H1 (cell line): ENCODE data around the gene JAKMIP2. TPM values are rescaled to one million over a fixed set of nuclear protein-coding genes. Genes with fewer than 3 reads are reported as not detected.

Experiments used
- CTCF ChIA-PET: fragments of 300-600 bp; sonication (Branson Sonifier 250); formaldehyde crosslinking; loops from one replicate; lab custom pipeline; 2021; ENCODE audit not compliant: partially characterized antibody; lab: Charles Lee
- POLR2A ChIA-PET: fragments of 300-600 bp; sonication (Branson Sonifier 250); formaldehyde crosslinking; loops from one replicate; lab custom pipeline; 2021; ENCODE audit warnings: inconsistent platforms; ENCODE audit not compliant: partially characterized antibody; lab: Charles Lee
- DNase-seq, 2 experiments: peaks; one replicate each; pipeline versions ENCODE4 v3.0.0 to v3.0.0-alpha.2; 2010 to 2022; ENCODE audit warnings: low spot score in 2 of 2, low read depth in 1 of 2, mixed read lengths in 1 of 2
- FAIRE-seq: peaks from 2 replicates; lab custom pipeline; 2011; peaks lifted over from hg19 to GRCh38; lab: Jason Lieb, UNC
- H2AFZ ChIP-seq: 2 replicates; pipeline ENCODE4 v1.8.1; 2012; ENCODE audit warnings: low read length, inconsistent platforms
- H2AK5ac ChIP-seq: 2 replicates; pipeline ENCODE4 v1.6.1; 2013; ENCODE audit warnings: low read depth, low read length
- H2BK120ac ChIP-seq: replicated peaks from 2 replicates; pipeline ENCODE3; 2013; ENCODE audit warnings: low read depth, low read length, inconsistent platforms
- H2BK12ac ChIP-seq: 2 replicates; pipeline ENCODE4 v1.6.1; 2013; ENCODE audit warnings: low read depth, low read length
- H2BK15ac ChIP-seq: 2 replicates; pipeline ENCODE4 v1.6.1; 2013; ENCODE audit warnings: low read length
- H2BK20ac ChIP-seq: 2 replicates; pipeline ENCODE4 v1.6.1; 2013; ENCODE audit warnings: low read length
- H2BK5ac ChIP-seq: 2 replicates; pipeline ENCODE4 v1.6.1; 2013; ENCODE audit warnings: low read depth, low read length
- H3K14ac ChIP-seq: 2 replicates; pipeline ENCODE4 v1.6.1; 2013; ENCODE audit warnings: inconsistent platforms; ENCODE audit not compliant: insufficient read length
- H3K18ac ChIP-seq: 2 replicates; pipeline ENCODE4 v1.6.1; 2013; ENCODE audit warnings: low read length; ENCODE audit errors: extremely low read depth
- H3K23ac ChIP-seq: 2 replicates; pipeline ENCODE4 v1.6.1; 2013; ENCODE audit warnings: inconsistent platforms; ENCODE audit not compliant: insufficient read length
- H3K23me2 ChIP-seq: 2 replicates; pipeline ENCODE4 v1.6.1; 2013; ENCODE audit warnings: low read depth, low read length
- H3K27ac ChIP-seq: 2 replicates; pipeline ENCODE4 v1.6.1; 2011; ENCODE audit warnings: low read depth, low read length, inconsistent platforms
- H3K27me3 ChIP-seq, 4 experiments: replicated peaks in 1 of 4; 1 replicate in 1 of 4; 2 replicates in 3 of 4; pipeline versions ENCODE4 v1.6.1 to v1.8.1; 2011 to 2013; ENCODE audit warnings: low read length in 3 of 4, mild to moderate bottlenecking in 3 of 4, inconsistent platforms in 2 of 4, mixed read lengths in 2 of 4, moderate library complexity in 1 of 4; ENCODE audit not compliant: control insufficient read depth in 3 of 4, insufficient read depth in 3 of 4; ENCODE audit errors: extremely low read depth in 1 of 4
- H3K36me3 ChIP-seq, 4 experiments: 2 replicates each; pipeline versions ENCODE4 v1.6.1 to v1.8.1; 2011 to 2013; ENCODE audit warnings: mild to moderate bottlenecking in 4 of 4, low read length in 3 of 4, moderate library complexity in 2 of 4, control low read depth in 1 of 4, inconsistent platforms in 1 of 4; ENCODE audit not compliant: insufficient read depth in 4 of 4, control insufficient read depth in 2 of 4
- H3K4ac ChIP-seq: replicated peaks from 2 replicates; pipeline ENCODE3; 2013; ENCODE audit warnings: low read length, low read depth, mixed read lengths, inconsistent platforms; ENCODE audit not compliant: insufficient read length
- H3K4me1 ChIP-seq, 4 experiments: replicated peaks in 1 of 4; 1 replicate in 1 of 4; 2 replicates in 3 of 4; pipeline versions ENCODE4 v1.6.1 to v1.8.1; 2011 to 2013; ENCODE audit warnings: low read length in 3 of 4, inconsistent platforms in 2 of 4, mixed read lengths in 1 of 4; ENCODE audit not compliant: insufficient read depth in 4 of 4, control insufficient read depth in 3 of 4
- H3K4me2 ChIP-seq, 2 experiments: 2 replicates each; pipeline versions ENCODE4 v1.6.1 to v1.8.1; 2011 to 2013; ENCODE audit warnings: low read depth in 2 of 2, low read length in 2 of 2, control low read depth in 1 of 2, inconsistent platforms in 1 of 2, mild to moderate bottlenecking in 1 of 2; ENCODE audit not compliant: insufficient read depth in 1 of 2
- H3K4me3 ChIP-seq, 4 experiments: fragments of 200-600, 300-600 bp in 1 of 4; sonication (generic), shearing (Covaris generic), sonication (Bioruptor Twin) in 1 of 4; 2 replicates each; pipeline versions ENCODE4 v1.5.1 to v1.8.1; 2011 to 2016; ENCODE audit warnings: low read length in 4 of 4, low read depth in 3 of 4, control low read depth in 2 of 4, inconsistent platforms in 2 of 4, mild to moderate bottlenecking in 2 of 4, mixed read lengths in 1 of 4, moderate library complexity in 1 of 4; ENCODE audit not compliant: insufficient read depth in 2 of 4; ENCODE audit errors: extremely low read depth in 1 of 4
- H3K56ac ChIP-seq: replicated peaks from 2 replicates; pipeline ENCODE3; 2013; ENCODE audit warnings: low read depth, mild to moderate bottlenecking, mixed read lengths, low read length, inconsistent platforms; ENCODE audit not compliant: insufficient read length
- H3K79me1 ChIP-seq: 2 replicates; pipeline ENCODE4 v1.6.1; 2013; ENCODE audit warnings: low read depth, low read length, control low read depth
- H3K79me2 ChIP-seq, 2 experiments: 2 replicates each; pipeline versions ENCODE4 v1.6.1 to v1.8.1; 2012 to 2013; ENCODE audit warnings: low read length in 2 of 2, mild to moderate bottlenecking in 2 of 2, inconsistent platforms in 1 of 2; ENCODE audit not compliant: insufficient read depth in 2 of 2, control insufficient read depth in 1 of 2
- H3K9ac ChIP-seq, 4 experiments: replicated peaks in 1 of 4; 1 replicate in 1 of 4; 2 replicates in 3 of 4; pipeline versions ENCODE4 v1.6.1 to v1.8.1; 2011 to 2013; ENCODE audit warnings: low read depth in 3 of 4, low read length in 3 of 4, control low read depth in 2 of 4, mild to moderate bottlenecking in 2 of 4, moderate library complexity in 2 of 4, inconsistent platforms in 1 of 4; ENCODE audit errors: extremely low read depth in 1 of 4
- H3K9me3 ChIP-seq, 2 experiments: 2 replicates each; pipeline versions ENCODE4 v1.6.1 to v1.8.1; 2012 to 2013; ENCODE audit warnings: mild to moderate bottlenecking in 2 of 2, moderate library complexity in 2 of 2, control low read depth in 1 of 2, inconsistent platforms in 1 of 2, low read depth in 1 of 2, low read length in 1 of 2, mixed read lengths in 1 of 2; ENCODE audit not compliant: insufficient read depth in 2 of 2
- H4K20me1 ChIP-seq, 2 experiments: replicated peaks in 1 of 2; 2 replicates each; pipeline versions ENCODE3 to v1.8.1; 2011 to 2013; ENCODE audit warnings: inconsistent platforms in 2 of 2, low read length in 2 of 2, mild to moderate bottlenecking in 1 of 2; ENCODE audit not compliant: insufficient read depth in 2 of 2, control insufficient read depth in 1 of 2
- H4K5ac ChIP-seq: 2 replicates; pipeline ENCODE4 v1.6.1; 2013; ENCODE audit warnings: low read length, low read depth, mixed read lengths, inconsistent platforms; ENCODE audit not compliant: insufficient read length
- H4K8ac ChIP-seq: 2 replicates; pipeline ENCODE4 v1.8.0; 2013; ENCODE audit warnings: mild to moderate bottlenecking, moderate library complexity, low read length, inconsistent platforms; ENCODE audit not compliant: insufficient read depth; ENCODE audit errors: extremely low read depth
- H4K91ac ChIP-seq: replicated peaks from 2 replicates; pipeline ENCODE3; 2013; ENCODE audit warnings: low read length, mixed read lengths, inconsistent platforms; ENCODE audit not compliant: insufficient read length
- BACH1 ChIP-seq: IDR thresholded peaks from 2 replicates; pipeline ENCODE4 v1.6.1; 2012; ENCODE audit warnings: low read length, improper control_type of control experiment
- CBX8 ChIP-seq: fragments of 300-800, 300-1000 bp; sonication (generic); IDR thresholded peaks from 2 replicates; pipeline ENCODE4 v1.7.1; 2016; ENCODE audit warnings: low read depth, low read length, borderline replicate concordance
- CEBPB ChIP-seq: IDR thresholded peaks from 2 replicates; pipeline ENCODE4 v1.6.1; 2012; ENCODE audit warnings: low read depth, low read length
- CTBP2 ChIP-seq: IDR thresholded peaks from 2 replicates; pipeline ENCODE4 v1.7.0; 2011; ENCODE audit warnings: borderline replicate concordance, mild to moderate bottlenecking, moderate library complexity, mixed read lengths, low read length; ENCODE audit not compliant: insufficient read depth, insufficient read length
- EP300 ChIP-seq, 2 experiments: IDR thresholded peaks; 1 replicate in 1 of 2; 2 replicates in 1 of 2; pipeline ENCODE4 v1.6.1; 2011 to 2012; ENCODE audit warnings: low read depth in 2 of 2, low read length in 2 of 2, mild to moderate bottlenecking in 2 of 2, borderline replicate concordance in 1 of 2, inconsistent platforms in 1 of 2, moderate library complexity in 1 of 2
- GABPA ChIP-seq: IDR thresholded peaks from 2 replicates; pipeline ENCODE4 v1.6.1; 2011; ENCODE audit warnings: mild to moderate bottlenecking, low read length, moderate library complexity, borderline replicate concordance; ENCODE audit not compliant: insufficient read depth
- GTF2F1 ChIP-seq: IDR thresholded peaks from 2 replicates; pipeline ENCODE4 v1.6.1; 2012; ENCODE audit warnings: low read depth, low read length, improper control_type of control experiment, borderline replicate concordance
- HDAC6 ChIP-seq: IDR thresholded peaks from one replicate; pipeline ENCODE4 v1.7.1; 2012; ENCODE audit warnings: low read depth, mild to moderate bottlenecking, inconsistent platforms, low read length, moderate library complexity
- POLR2A ChIP-seq, 2 experiments: IDR thresholded peaks; 1 replicate in 1 of 2; 2 replicates in 1 of 2; pipeline ENCODE4 v1.6.1; 2011; ENCODE audit warnings: low read depth in 2 of 2, low read length in 2 of 2, mild to moderate bottlenecking in 2 of 2; ENCODE audit errors: control extremely low read depth in 1 of 2
- RBBP5 ChIP-seq: IDR thresholded peaks from 2 replicates; pipeline ENCODE4 v1.7.1; 2012; ENCODE audit warnings: low read depth, mild to moderate bottlenecking, inconsistent platforms, low read length, moderate library complexity, borderline replicate concordance
- RXRA ChIP-seq: IDR thresholded peaks from 2 replicates; pipeline ENCODE4 v1.6.1; 2011; ENCODE audit warnings: low read depth, mild to moderate bottlenecking, low read length, moderate library complexity; ENCODE audit not compliant: insufficient read depth
- SIN3A ChIP-seq, 2 experiments: IDR thresholded peaks in 1 of 2; conservative IDR thresholded peaks in 1 of 2; 2 replicates each; pipeline ENCODE4 v1.6.1; 2011 to 2012; ENCODE audit warnings: low read length in 2 of 2, improper control_type of control experiment in 1 of 2, low read depth in 1 of 2, mild to moderate bottlenecking in 1 of 2
- SP1 ChIP-seq: IDR thresholded peaks from 2 replicates; pipeline ENCODE4 v1.6.1; 2011; ENCODE audit warnings: low read depth, low read length
- WGBS, 2 experiments: shearing (Covaris generic) in 1 of 2; methylation state at CpG; one replicate each; pipeline versions ENCODE4 v1.1.6 to v1.1.7; 2013 to 2015; ENCODE audit warnings: low lambda C conversion rate in 2 of 2, mixed read lengths in 2 of 2, inconsistent platforms in 1 of 2, low coverage in 1 of 2, missing lambda C conversion rate in 1 of 2; ENCODE audit not compliant: insufficient replicate concordance in 2 of 2, insufficient coverage in 1 of 2, insufficient read length in 1 of 2; ENCODE audit errors: extremely low coverage in 1 of 2, missing lambda C conversion rate in 1 of 2; 5-methylcytosine and 5-hydroxymethylcytosine counted together
- polyA plus RNA-seq, 7 experiments: library from polyadenylated mRNA; depleted of rRNA in 3 of 7; stranded (reverse) in 5 of 7; unstranded in 2 of 7; fragments of >200 nt in 5 of 7; fragments of 200-250 nt in 2 of 7; gene quantifications; 1 replicate in 5 of 7; 2 replicates in 1 of 7; 4 replicates in 1 of 7; pipeline versions ENCODE4 v1.2.1 to v1.2.3, GENCODE V29; 2011 to 2013; ENCODE audit warnings: missing spikeins in 2 of 7, mixed read lengths in 2 of 7
- total RNA-seq: library from RNA; stranded (reverse); fragmentation: NEBNext Ultra II Directional; extraction: Animal tissue kit (Norgen Biotek cat#: 25700); gene quantifications from 2 replicates; pipeline ENCODE4 v1.2.1, GENCODE V29; 2021

Gene JAKMIP2
- total and polyA plus RNA-seq, 2 of the 8 experiments (the other 6 are each of a cell fraction or from before 2014, with no cell fraction given) = 2.4 to 13.6 TPM

DNA sequence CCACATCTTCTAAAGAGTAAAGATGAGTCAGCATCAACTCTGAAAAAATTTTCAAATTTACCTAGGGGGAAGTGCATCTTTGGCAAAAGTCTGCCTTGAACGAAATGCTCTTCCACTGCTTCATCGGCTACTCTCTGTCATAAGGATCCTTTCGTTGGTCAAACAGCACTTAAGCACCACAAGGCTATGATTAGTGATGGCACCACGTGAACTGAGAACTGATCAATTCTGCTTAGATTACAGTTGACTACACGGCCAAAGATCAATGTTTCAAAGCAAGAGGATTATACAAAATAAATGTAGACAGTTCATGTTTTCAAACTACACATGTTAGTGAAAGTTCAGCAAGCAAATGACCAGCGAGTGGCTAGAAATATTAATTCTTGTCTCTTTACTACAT, 9.4 kb downstream of the JAKMIP2 start:
- Histone ChIP-seq H3K14ac (no peak overlapping the region), H4K8ac (no peak overlapping the region), H3K4ac (no peak overlapping the region), H2AFZ (no peak overlapping the region), H2BK120ac (no peak overlapping the region), H3K23me2 (no peaks in the 10 kb centered on the region), H3K4me2 (no peak overlapping the region), H2AK5ac (no peak overlapping the region), H3K4me1 (peaks cover 0 to 4% (median 0%) of the 10 kb centered on the region in 4 experiments; a peak in 1 of 7 replicates), H3K23ac (no peak overlapping the region), H2BK12ac (no peak overlapping the region), H2BK5ac (no peak overlapping the region), H3K56ac (no peak overlapping the region), H2BK20ac (no peak overlapping the region), H3K18ac (no peak overlapping the region), H4K5ac (no peak overlapping the region), H3K36me3 (peaks cover 0 to 8% (median 0%) of the 10 kb centered on the region in 4 experiments; a peak in 2 of 8 replicates), H3K27me3 (peaks cover 0 to 2% (median 0%) of the 10 kb centered on the region in 4 experiments; a peak in 1 of 7 replicates), H3K4me3 (no peak overlapping the region), H3K27ac (no peak overlapping the region), H4K91ac (no peak overlapping the region), H3K79me1 (no peaks in the 10 kb centered on the region), H4K20me1 (peaks cover 0 to 2% of the 10 kb centered on the region in 2 experiments), H2BK15ac (no peak overlapping the region), H3K79me2 (peaks cover 0 to 50% of the 10 kb centered on the region in 2 experiments; a peak in 3 of 4 replicates), H3K9ac (peak overlapping the region in 1 of 4 experiments; percentile 34; a peak in 1 of 7 replicates), H3K9me3 (peaks cover 2 to 6% of the 10 kb centered on the region in 2 experiments; a peak in 2 of 4 replicates)
- 88% methylated on average over 6 of the region's 6 CpGs; no CpG with 5 or more reads in 1 of the 2 experiments for WGBS, 2 experiments
- POLR2A ChIA-PET = no interaction called here
- CTCF ChIA-PET = no interaction called here
- peak; percentile 7 for FAIRE-seq
- DNase-seq = no peak
- no peak for TF ChIP-seq BACH1
- no peak for TF ChIP-seq GTF2F1
- no peak for TF ChIP-seq SP1
- TF ChIP-seq SIN3A (conservative IDR thresholded peaks at IDR 0.05 in 1 of 2, IDR thresholded peaks at IDR 0.05 in 1 of 2; ENCODE audit: low read depth in 1 of 2, low read length in 2 of 2) = no peak
- no peak for TF ChIP-seq CEBPB
- no peak for TF ChIP-seq RBBP5
- TF ChIP-seq RXRA = no peak
- no peak for TF ChIP-seq CTBP2
- TF ChIP-seq CBX8 = no peak
- no peak for TF ChIP-seq GABPA
- TF ChIP-seq EP300 (IDR thresholded peaks at IDR 0.05; ENCODE audit: borderline replicate concordance in 1 of 2, low read depth in 2 of 2, low read length in 2 of 2) = no peak
- TF ChIP-seq HDAC6 = no peak
- TF ChIP-seq POLR2A (IDR thresholded peaks at IDR 0.05; ENCODE audit: control extremely low read depth in 1 of 2, low read depth in 2 of 2, low read length in 2 of 2) = no peak
